HL-60/S4 (cell line): Measurements from ENCODE around the gene DMRT1.

Source experiments
- in situ Hi-C: fragments of 300-500 bp; cut with MboI; formaldehyde crosslinking; loops from 2 replicates; pipeline ENCODE4 v1.14.3; 2022; ENCODE audit warnings: low sequenced_read_pairs

The DMRT1 gene

GRCh38 chr9:920927-921326 lies 79.4 kb downstream of the DMRT1 start:
- in situ Hi-C loops, result no loop called here

GRCh38 chr9:922171-922570 lies 80.7 kb downstream of the DMRT1 start:
- in situ Hi-C loops, result no loop called here

DNA sequence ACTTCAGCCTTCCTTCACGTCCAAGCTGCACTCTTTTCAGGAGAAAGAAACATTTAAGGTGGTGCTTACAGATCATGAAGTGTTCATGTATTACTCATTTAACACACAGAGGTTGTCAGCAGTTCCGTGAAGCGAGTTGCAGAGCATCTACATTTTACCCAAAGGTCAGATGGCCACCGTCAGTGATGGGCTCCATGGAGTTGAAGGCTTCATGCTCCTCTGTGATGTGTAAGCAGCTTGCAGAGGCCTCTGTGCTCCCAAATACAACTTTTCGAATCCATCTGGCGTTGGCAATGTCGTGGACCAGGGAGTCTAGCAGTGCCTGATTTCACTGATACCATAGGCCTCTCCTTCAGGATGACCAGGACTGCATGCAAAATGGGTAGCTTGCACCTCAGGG lies 81.2 kb downstream of the DMRT1 start:
- in situ Hi-C loops, result no loop called here

DNA sequence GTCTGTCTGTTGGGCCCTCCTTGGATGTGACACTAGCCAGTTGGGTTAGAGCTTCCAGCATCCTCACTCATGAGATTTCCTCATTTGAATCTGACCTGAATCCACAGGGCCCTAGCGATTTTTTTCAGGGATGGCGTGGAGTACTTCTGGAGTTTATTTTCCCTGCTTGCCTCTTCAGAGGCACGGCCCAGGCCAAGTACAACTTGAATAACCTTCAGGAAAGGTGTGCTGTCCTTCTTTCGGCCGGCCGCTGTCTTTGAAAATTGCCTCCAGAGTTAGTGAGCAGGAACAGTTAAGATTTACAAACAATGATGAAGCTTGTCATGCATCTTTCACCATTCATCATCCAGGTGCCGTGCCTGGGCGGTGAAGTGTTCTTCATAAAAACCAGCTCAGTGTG lies 85.5 kb downstream of the DMRT1 start:
- in situ Hi-C loops, result no loop called here

- in situ Hi-C loops, result no loop called here
These were observed 87.0 kb downstream of the DMRT1 start for GRCh38 chr9:928363-929042.

DNA sequence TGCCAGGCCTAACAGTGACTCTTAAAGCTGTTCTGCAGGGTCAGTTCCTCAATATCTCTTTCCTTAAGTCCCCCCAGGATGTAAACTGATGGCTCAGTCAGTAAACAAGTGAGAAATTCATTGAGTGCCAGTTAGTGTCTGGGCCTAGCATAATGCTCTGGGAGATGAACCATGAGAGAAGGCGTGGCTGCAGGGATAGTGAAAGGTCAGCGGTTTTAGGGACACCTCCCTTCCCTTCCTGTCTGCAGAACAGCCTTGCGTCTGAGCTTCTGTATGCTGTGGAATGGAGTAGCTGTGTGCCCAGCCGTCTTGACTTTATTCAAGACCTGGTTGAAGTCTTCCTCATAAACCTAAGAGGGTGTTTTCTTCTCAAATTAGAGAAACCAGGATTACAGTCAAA lies 88.2 kb downstream of the DMRT1 start:
- in situ Hi-C loops, result no loop called here

GRCh38 chr9:933356-933755 lies 91.9 kb downstream of the DMRT1 start:
- in situ Hi-C loops, result no loop called here

GRCh38 chr9:935348-935965 lies 94.0 kb downstream of the DMRT1 start:
- in situ Hi-C loops, result no loop called here

GRCh38 chr9:942805-943580 lies 101.5 kb downstream of the DMRT1 start:
- in situ Hi-C loops, result no loop called here

DNA sequence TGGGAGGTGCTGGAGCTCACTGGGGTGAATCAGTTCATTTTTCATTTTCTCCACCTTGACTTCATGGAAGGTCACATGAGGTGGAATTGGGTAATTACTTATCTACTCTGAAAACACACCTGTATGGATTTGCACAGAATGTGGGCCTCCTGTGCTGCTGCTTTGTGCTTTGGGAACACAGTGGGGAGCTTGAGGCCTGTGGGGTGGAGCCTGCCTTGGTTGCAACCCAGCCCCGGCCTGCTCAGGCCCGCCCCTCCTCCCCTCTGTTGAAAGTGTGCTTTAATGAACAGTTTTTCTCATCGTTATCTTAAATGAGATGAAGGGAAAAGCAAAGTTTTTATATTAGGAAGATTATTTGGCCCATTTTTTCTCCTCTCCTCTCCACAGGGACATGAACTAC lies 106.5 kb downstream of the DMRT1 start:
- in situ Hi-C loops, result no loop called here

DNA sequence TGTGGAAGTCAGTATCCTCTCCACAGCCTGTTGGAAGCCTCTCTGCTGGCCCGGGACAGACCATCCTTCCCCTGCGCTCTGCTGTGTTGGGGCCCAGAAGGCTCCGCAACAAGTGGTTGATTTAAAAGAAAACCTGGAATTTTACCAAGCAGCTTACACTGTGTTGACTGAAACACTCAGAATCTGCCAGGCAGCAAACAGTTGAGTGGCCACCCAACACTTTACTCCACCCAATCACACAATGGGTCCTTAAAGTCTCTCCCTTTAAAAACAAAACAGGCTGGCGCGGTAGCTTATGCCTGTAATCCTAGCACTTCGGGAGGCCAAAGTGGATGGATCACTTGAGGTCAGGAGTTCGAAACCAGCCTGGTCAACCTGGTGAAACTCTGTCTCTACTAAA lies 107.0 kb downstream of the DMRT1 start:
- in situ Hi-C loops, result no loop called here

DNA sequence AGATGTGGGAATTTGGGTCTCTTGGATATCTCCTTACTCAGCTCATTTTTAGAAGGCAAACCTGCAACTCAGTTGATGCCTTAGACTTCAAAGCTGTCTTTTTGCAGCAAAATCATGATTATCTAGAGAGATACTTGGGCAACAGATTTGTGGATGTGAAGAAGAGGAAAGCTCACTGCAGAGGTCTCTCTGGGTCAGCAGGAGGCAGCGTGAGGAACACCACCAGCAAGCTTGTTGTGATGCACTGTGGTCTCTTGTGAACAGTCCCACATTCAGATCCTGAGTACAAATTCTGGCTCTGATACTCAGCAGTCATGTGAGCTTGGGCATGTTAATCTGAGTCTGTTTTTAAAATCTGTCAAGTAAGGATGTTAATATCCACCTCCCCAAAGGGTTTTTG lies 108.6 kb downstream of the DMRT1 start:
- in situ Hi-C loops, result no loop called here

GRCh38 chr9:952546-952945 lies 111.0 kb downstream of the DMRT1 start:
- in situ Hi-C loops, result no loop called here

- in situ Hi-C loops, result no loop called here
These were observed 117.6 kb downstream of the DMRT1 start for GRCh38 chr9:959105-959504.

DNA sequence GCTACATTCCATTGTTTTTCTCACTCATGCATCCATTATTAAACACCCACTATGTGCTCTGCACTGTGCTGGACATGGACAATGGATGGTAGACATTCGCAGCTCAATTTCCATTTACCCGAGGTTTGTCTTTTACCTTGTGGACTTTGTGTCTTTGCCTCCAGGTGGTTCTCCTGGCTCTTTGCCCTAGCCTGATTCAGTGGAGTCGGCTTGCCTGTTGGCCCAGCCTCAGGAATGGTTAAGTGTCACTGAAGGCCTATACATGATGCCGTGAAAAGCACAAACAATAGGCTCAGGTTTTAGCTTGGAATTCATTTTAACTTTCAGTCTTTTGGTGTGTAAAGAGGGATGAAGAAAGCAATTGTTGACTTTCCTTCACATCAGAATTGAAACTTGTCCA lies 118.4 kb downstream of the DMRT1 start:
- in situ Hi-C loops, result no loop called here

GRCh38 chr9:962023-962422 lies 120.5 kb downstream of the DMRT1 start:
- in situ Hi-C loops, result no loop called here

DNA sequence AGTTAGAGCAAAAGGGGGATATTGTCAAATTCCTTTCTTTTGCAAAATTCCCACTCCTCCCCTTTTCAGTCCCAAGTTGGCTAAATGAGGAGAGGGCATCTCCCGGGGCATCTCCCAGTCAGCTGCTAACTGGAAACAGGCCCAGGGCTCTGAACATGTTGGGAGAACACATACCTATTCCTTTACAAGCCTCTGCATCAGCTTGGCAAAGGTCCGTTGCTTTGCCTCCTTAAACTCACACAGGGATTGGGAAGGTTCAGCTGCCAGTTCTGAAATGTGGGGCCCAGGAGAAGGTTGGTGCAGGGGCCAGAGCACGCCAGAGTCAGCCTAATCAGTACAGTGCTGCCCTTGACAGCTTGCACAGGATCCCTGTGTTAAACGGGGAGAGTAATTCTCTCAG lies 124.0 kb downstream of the DMRT1 start:
- in situ Hi-C loops, result no loop called here

DNA sequence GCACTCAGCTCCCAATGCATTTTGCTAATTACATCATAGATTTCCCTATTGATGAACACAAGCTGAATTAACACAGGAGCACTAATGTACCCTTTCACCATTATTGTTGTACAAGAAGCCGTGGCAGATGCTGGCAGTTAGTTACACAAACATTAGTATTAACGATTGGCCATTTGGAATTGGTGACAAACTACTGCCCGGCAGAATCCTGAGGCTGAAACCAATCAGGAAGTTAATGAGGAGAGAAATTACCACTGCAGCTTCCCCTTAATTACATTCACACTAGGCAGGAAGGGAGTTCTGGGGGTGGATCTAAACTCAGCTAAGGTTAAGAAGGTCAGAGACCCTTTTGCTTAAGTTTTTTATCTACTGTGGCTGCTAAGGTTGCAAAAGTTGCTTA lies 125.4 kb downstream of the DMRT1 start:
- in situ Hi-C loops, result no loop called here

GRCh38 chr9:967436-967835 lies 125.9 kb downstream of the DMRT1 start:
- in situ Hi-C loops, result no loop called here

DNA sequence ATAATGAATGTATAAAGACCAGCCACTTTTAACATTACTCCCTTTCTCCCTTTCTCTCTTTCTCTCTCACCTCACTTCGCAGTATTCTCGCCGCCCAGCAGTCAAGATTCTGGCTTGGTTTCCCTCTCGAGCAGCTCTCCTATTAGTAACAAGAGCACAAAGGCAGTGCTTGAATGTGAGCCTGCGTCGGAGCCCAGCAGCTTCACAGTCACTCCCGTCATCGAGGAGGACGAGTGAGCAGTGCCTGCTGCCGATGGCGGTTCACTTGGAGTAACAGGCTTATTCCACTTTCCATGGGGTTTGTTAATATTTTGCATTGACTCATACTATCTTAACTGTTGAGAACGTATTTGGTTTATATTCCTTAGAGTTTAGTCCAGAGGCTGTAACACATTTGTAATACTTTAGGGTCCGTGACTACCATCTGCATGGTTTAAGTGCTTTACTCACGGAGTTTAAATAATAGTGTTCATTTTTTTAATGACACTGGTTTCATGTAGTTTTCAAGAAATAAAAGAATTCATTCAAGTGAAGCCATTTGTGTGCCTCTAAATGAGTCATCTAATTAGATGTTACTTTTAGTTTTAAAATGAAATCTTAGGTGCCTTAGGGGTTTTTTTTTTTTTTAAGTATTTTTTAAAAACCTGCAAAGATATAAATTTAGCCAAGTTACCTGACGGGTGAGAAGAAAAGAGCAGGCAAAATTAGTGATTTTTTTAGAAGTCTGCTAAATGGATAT lies 126.6 kb downstream of the DMRT1 start:
- in situ Hi-C loops, result no loop called here

- in situ Hi-C loops, result no loop called here
These were observed 128.0 kb downstream of the DMRT1 start for GRCh38 chr9:969310-970150.
